ENCODE measurements around the gene RNPEPL1.

- TF ChIP-seq CTCF (IDR thresholded peaks at IDR 0.05; ENCODE audit: low read depth, low read length) (no peak), POLR2A (IDR thresholded peaks at IDR 0.05; ENCODE audit: extremely low read depth, insufficient read length) (no peak)
Observed at GRCh38 chr2:240558236-240558761, 10.0 kb upstream of the RNPEPL1 start.

Measured in NB4 (cell line).